GM18526 (cell line): ENCODE measurements around the gene NRL.
A peak's percentile ranks its signal among the peaks of the same experiment; 100 is the strongest.

Source experiments
- POLR2A ChIP-seq: IDR thresholded peaks from 3 replicates; pipeline ENCODE4 v1.6.1; 2011; ENCODE audit not compliant: insufficient read length; ENCODE audit errors: extremely low read depth

NRL gene

GRCh38 chr14:24147761-24148428, 33.1 kb upstream of the NRL start:
- no peak for TF ChIP-seq POLR2A

- peak; percentile 72 for TF ChIP-seq POLR2A
Observed at GRCh38 chr14:24146978-24147760, 32.4 kb upstream of the NRL start, which contains the start of gene RNF31. Gene RNF31, plus strand, starts transcription at chr14:24147498. Its CDS starts 201 bp downstream, at chr14:24147699.

- peak; percentile 82 for TF ChIP-seq POLR2A
Observed at GRCh38 chr14:24146453-24146977, 31.8 kb upstream of the NRL start, which contains the start of gene PSME2. Gene PSME2, minus strand, starts transcription at chr14:24146610. Its CDS starts 29 bp downstream, at chr14:24146581.

GRCh38 chr14:24145690-24146452, 31.1 kb upstream of the NRL start:
- TF ChIP-seq POLR2A = no peak

GRCh38 chr14:24145219-24145618, 30.5 kb upstream of the NRL start:
- no peak for TF ChIP-seq POLR2A

GRCh38 chr14:24144451-24144850, 29.7 kb upstream of the NRL start:
- TF ChIP-seq POLR2A = no peak

- no peak for TF ChIP-seq POLR2A
Observed at GRCh38 chr14:24143511-24143910, 28.8 kb upstream of the NRL start.

GRCh38 chr14:24141097-24141880, 26.5 kb upstream of the NRL start, which contains the start of gene EMC9:
Gene EMC9, minus strand, starts transcription at chr14:24141591. Its CDS starts 287 bp downstream, at chr14:24141304.
- TF ChIP-seq POLR2A = peak; percentile 87

- no peak for TF ChIP-seq POLR2A
Observed at GRCh38 chr14:24139272-24139934, 24.7 kb upstream of the NRL start.

GRCh38 chr14:24138396-24139271, 23.9 kb upstream of the NRL start:
- no peak for TF ChIP-seq POLR2A

GRCh38 chr14:24137529-24138395, 23.0 kb upstream of the NRL start:
- no peak for TF ChIP-seq POLR2A

GRCh38 chr14:24136684-24137528, 22.2 kb upstream of the NRL start:
- no peak for TF ChIP-seq POLR2A
